ENCODE measurements around the gene DSG3. TPM values are rescaled to one million over a fixed set of nuclear protein-coding genes. Genes with fewer than 3 reads are reported as not detected.
A peak's percentile ranks its signal among the peaks of the same experiment; 100 is the strongest.

Gene DSG3
- total RNA-seq, 1 experiment from 2014 or later, result 0.05 TPM

DNA sequence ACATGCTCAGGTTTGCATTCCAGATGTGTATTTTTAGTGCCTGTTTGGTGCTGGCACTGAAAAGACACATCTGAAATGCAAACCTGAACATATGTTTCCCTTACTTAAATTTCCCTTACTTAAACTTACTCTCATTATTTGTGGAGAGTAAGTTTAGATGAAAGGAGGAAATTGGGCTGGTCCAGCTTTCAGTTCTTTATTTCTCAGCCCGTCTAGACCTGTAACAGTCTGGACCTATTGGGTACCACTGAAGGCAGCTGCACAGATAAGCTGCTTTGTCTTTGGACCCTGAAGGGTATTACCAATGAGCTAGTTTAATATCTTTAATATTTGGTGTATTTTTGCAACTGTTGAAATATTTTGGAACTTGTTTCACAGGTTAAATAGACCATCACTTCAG is 17.0 kb upstream of the DSG3 start:
- H3K9me2 ChIP-seq (ENCODE audit: insufficient read depth), result no peaks in the 10 kb centered on the region
- H3K4me3 ChIP-seq (replicated peaks in 1 of 2; ENCODE audit: low read depth in 1 of 2, low read length in 2 of 2), result no peak overlapping the region
- TF ChIP-seq EZH2phosphoT487 (IDR thresholded peaks at IDR 0.05; ENCODE audit: borderline replicate concordance) (no peak), ZNF274 (IDR thresholded peaks at IDR 0.05; ENCODE audit: low read depth, low read length) (no peak), JUND (IDR thresholded peaks at IDR 0.05) (no peak)
- no peak overlapping the region for H3K27ac ChIP-seq (ENCODE audit: low read depth, low read length)
- H3K4me2 ChIP-seq (ENCODE audit: low read length), result peak overlapping the region; percentile 66
- DNase-seq (ENCODE audit: low read depth, low spot score) (no peak), ATAC-seq (no peak)
- ChIA-PET POLR2A (interaction anchor here (0.9 kb wide), 1 partner anchor 11 kb away, joined by 4 read pairs; no protein-coding TSS in a partner anchor), RAD21 (ENCODE audit: low non-redundant PET in 1 of 2, low total read pairs in 2 of 2, uncharacterized antibody in 2 of 2, unreplicated experiment in 2 of 2) (no interaction called here), CTCF (interaction anchor here (0.7 kb wide), 1 partner anchor 9 kb away, joined by 3 read pairs; no protein-coding TSS in a partner anchor)
- H3K27me3 ChIP-seq (ENCODE audit: insufficient read depth, low read length), result no peaks in the 10 kb centered on the region
- BruUV-seq (replicated peaks), result no TSS peak
- no peaks in the 10 kb centered on the region for H3K79me2 ChIP-seq (ENCODE audit: insufficient read depth, low read length)
- H3K9ac ChIP-seq (ENCODE audit: low read length), result no peak overlapping the region
- no peaks in the 10 kb centered on the region for H3K9me3 ChIP-seq (ENCODE audit: control insufficient read depth in 1 of 2, insufficient read depth in 1 of 2, low read depth in 1 of 2, low read length in 2 of 2)
- no peaks in the 10 kb centered on the region for H4K20me1 ChIP-seq (ENCODE audit: insufficient read depth)
- H3K36me3 ChIP-seq (ENCODE audit: control insufficient read depth in 1 of 2, insufficient read depth in 2 of 2, low read length in 2 of 2), result no peaks in the 10 kb centered on the region
- peak overlapping the region; percentile 28 for H2AFZ ChIP-seq (ENCODE audit: low read depth, low read length, poor library complexity, severe bottlenecking)
- intact Hi-C loops (cut with micrococcal nuclease), result no loop called here
- peaks cover 5 to 20% of the 10 kb centered on the region in 2 experiments; a peak in 3 of 4 replicates for H3K4me1 ChIP-seq (ENCODE audit: control insufficient read depth in 1 of 2, insufficient read depth in 2 of 2, low read length in 2 of 2)

DNA sequence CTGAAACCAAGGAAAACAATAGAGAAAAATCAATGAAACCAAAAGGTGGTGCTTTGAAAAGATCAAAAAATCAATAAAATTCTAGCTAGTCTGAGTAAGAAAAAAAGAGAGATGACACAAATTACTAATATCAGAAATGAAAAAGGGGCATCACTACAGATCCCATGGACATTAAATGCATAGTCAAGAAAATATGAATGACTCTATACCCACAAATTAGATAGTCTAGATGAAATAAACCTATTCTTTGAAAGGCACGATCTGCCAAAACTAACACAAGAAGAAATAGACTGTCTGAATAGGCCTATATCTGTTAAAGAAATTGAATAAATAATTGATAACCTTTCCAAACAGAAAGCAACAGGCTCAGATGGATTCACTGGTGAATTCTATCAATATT is 15.2 kb upstream of the DSG3 start:
- H2AFZ ChIP-seq (ENCODE audit: low read depth, low read length, poor library complexity, severe bottlenecking), result no peak overlapping the region
- intact Hi-C loops (cut with micrococcal nuclease), result no loop called here
- ChIA-PET RAD21 (ENCODE audit: low non-redundant PET in 1 of 2, low total read pairs in 2 of 2, uncharacterized antibody in 2 of 2, unreplicated experiment in 2 of 2) (no interaction called here), POLR2A (no interaction called here), CTCF (no interaction called here)
- H3K4me2 ChIP-seq (ENCODE audit: low read length), result no peak overlapping the region
- no peaks in the 10 kb centered on the region for H3K36me3 ChIP-seq (ENCODE audit: control insufficient read depth in 1 of 2, insufficient read depth in 2 of 2, low read length in 2 of 2)
- no peaks in the 10 kb centered on the region for H3K9me3 ChIP-seq (ENCODE audit: control insufficient read depth in 1 of 2, insufficient read depth in 1 of 2, low read depth in 1 of 2, low read length in 2 of 2)
- no peak for TF ChIP-seq SIN3A (IDR thresholded peaks at IDR 0.05; ENCODE audit: low read depth)
- no peaks in the 10 kb centered on the region for H3K27me3 ChIP-seq (ENCODE audit: insufficient read depth, low read length)
- H3K4me1 ChIP-seq (ENCODE audit: control insufficient read depth in 1 of 2, insufficient read depth in 2 of 2, low read length in 2 of 2), result peaks cover 5 to 26% of the 10 kb centered on the region in 2 experiments; a peak in 3 of 4 replicates
- H3K27ac ChIP-seq (ENCODE audit: low read depth, low read length), result no peak overlapping the region
- no peak for ATAC-seq
- no peaks in the 10 kb centered on the region for H3K9me2 ChIP-seq (ENCODE audit: insufficient read depth)
- H3K4me3 ChIP-seq (replicated peaks in 1 of 2; ENCODE audit: low read depth in 1 of 2, low read length in 2 of 2), result no peak overlapping the region
- H4K20me1 ChIP-seq (ENCODE audit: insufficient read depth), result no peaks in the 10 kb centered on the region
- DNase-seq (ENCODE audit: low read depth, low spot score), result no peak
- H3K79me2 ChIP-seq (ENCODE audit: insufficient read depth, low read length), result no peaks in the 10 kb centered on the region
- BruUV-seq (replicated peaks), result no TSS peak
- no peak overlapping the region for H3K9ac ChIP-seq (ENCODE audit: low read length)
